Panc1 (cell line): ENCODE measurements around the gene CTNNA1. TPM values are rescaled to one million over a fixed set of nuclear protein-coding genes. Genes with fewer than 3 reads are reported as not detected.

Experiments used
- ATAC-seq: fragments of 200-7000 bp; cut with Tn5 transposase; 2 replicates; pipeline ENCODE4 v1.9.1; 2020; ENCODE audit warnings: mild to moderate bottlenecking, moderate library complexity
- BruUV-seq: library from RNA; stranded (reverse); fragments of 400-500 nt; replicated peaks from 2 replicates; lab custom pipeline; 2021; lab: Mats Ljungman, UMichigan
- CTCF ChIA-PET: fragments of 300-600 bp; sonication (Branson Sonifier 250); formaldehyde crosslinking; loops from one replicate; lab custom pipeline; 2022; ENCODE audit warnings: antibody characterized with exemption; lab: Charles Lee
- POLR2A ChIA-PET: fragments of 300-600 bp; sonication (Branson Sonifier 250); formaldehyde crosslinking; loops from one replicate; lab custom pipeline; 2022; ENCODE audit warnings: antibody characterized with exemption; lab: Charles Lee
- DNase-seq: peaks from one replicate; pipeline ENCODE4 v3.0.0-alpha.2; 2010; ENCODE audit warnings: low read depth, low spot score
- H3K27ac ChIP-seq: 2 replicates; pipeline ENCODE4 v1.5.1; 2011; ENCODE audit warnings: mild to moderate bottlenecking, low read length, inconsistent platforms
- H3K27me3 ChIP-seq: fragments of 200-500 bp; sonication (Bioruptor generic); 2 replicates; pipeline ENCODE4 v1.6.0; 2014; ENCODE audit warnings: low read length, inconsistent platforms; ENCODE audit not compliant: control insufficient read depth, insufficient read depth
- H3K36me3 ChIP-seq: fragments of 200-500 bp; sonication (Bioruptor generic); 2 replicates; pipeline ENCODE4 v1.5.1; 2014; ENCODE audit warnings: inconsistent platforms, mild to moderate bottlenecking, low read length, moderate library complexity; ENCODE audit not compliant: control insufficient read depth, insufficient read depth
- H3K4me1 ChIP-seq: 2 replicates; pipeline ENCODE4 v1.5.1; 2011; ENCODE audit warnings: inconsistent platforms, mild to moderate bottlenecking, low read length, moderate library complexity; ENCODE audit not compliant: control insufficient read depth, insufficient read depth
- H3K4me3 ChIP-seq, 2 experiments: 2 replicates each; pipeline ENCODE4 v1.5.1; 2011 to 2012; ENCODE audit warnings: low read depth in 2 of 2, low read length in 2 of 2, mild to moderate bottlenecking in 2 of 2, inconsistent platforms in 1 of 2, moderate library complexity in 1 of 2
- H3K9me3 ChIP-seq: fragments of 200-500 bp; sonication (Bioruptor generic); 2 replicates; pipeline ENCODE4 v1.5.1; 2014; ENCODE audit warnings: low read depth, mild to moderate bottlenecking, inconsistent platforms, low read length, moderate library complexity; ENCODE audit not compliant: control insufficient read depth, insufficient read depth
- CTCF ChIP-seq: fragments of 450-650 bp; IDR thresholded peaks from 2 replicates; pipeline ENCODE4 v1.5.1; 2017; ENCODE audit warnings: mild to moderate bottlenecking
- POLR2AphosphoS5 ChIP-seq: IDR thresholded peaks from 2 replicates; pipeline ENCODE4 v1.6.1; 2012; ENCODE audit warnings: mild to moderate bottlenecking, low read depth, low read length, moderate library complexity
- SIN3A ChIP-seq: IDR thresholded peaks from 2 replicates; pipeline ENCODE4 v1.6.1; 2012; ENCODE audit warnings: low read depth, mild to moderate bottlenecking, low read length, moderate library complexity, borderline replicate concordance; ENCODE audit not compliant: insufficient read depth
- TCF7L2 ChIP-seq: IDR thresholded peaks from 2 replicates; pipeline ENCODE4 v1.6.1; 2011; ENCODE audit warnings: mild to moderate bottlenecking, low read depth, low read length, inconsistent platforms
- in situ Hi-C: cut with HindIII; loops from 2 replicates; pipeline ENCODE4 v1.10.0; 2016; ENCODE audit warnings: low sequenced_read_pairs, low pct_unique_long_range_greater_than_20kb
- intact Hi-C: fragments of 100-400 bp; cut with micrococcal nuclease; formaldehyde crosslinking; loops from one replicate; pipeline ENCODE4 v1.10.0; 2022; ENCODE audit not compliant: unreplicated experiment
- total RNA-seq: library from RNA; stranded (reverse); gene quantifications from one replicate; pipeline ENCODE4 v1.2.1, GENCODE V29; 2021; ENCODE audit not compliant: unreplicated experiment
- TF ChIP-seq, protein P1 (sequence below), 2 experiments: IDR thresholded peaks; 2 replicates each; pipeline ENCODE4 v1.6.1; 2011 to 2012; ENCODE audit warnings: low read depth in 2 of 2, control low read depth in 1 of 2, low read length in 1 of 2, mild to moderate bottlenecking in 1 of 2, moderate library complexity in 1 of 2; ENCODE audit not compliant: insufficient read depth in 1 of 2

Gene CTNNA1
- total RNA-seq, 1 experiment from 2014 or later: 298 TPM

DNA sequence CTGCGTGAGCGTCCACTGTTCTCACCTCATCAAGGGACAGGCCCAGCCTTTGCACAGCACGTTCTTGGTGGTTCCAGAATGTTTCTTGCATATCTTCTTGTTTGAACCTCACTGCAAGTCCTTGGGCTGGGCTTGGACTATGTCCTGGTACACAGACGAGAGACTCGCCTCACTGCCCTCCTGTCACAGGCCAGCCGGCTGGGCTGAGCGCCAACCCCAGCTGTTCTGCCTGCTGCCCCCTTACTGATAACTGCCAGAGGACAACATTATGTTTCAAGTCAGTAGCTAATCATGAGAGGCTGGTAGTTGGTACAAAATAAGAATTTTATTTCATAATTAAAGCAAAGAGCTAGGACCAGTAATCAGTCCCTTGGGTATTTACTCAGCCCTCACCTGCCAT, 174.8 kb downstream of the CTNNA1 start:
- no peak for ATAC-seq
- H3K27ac ChIP-seq: no peak overlapping the region
- in situ Hi-C loops (no loop called here), intact Hi-C loops (no loop called here)
- no peaks in the 10 kb centered on the region for H3K27me3 ChIP-seq
- ChIA-PET CTCF (no interaction called here), POLR2A (no interaction called here)
- TF ChIP-seq TCF7L2 (no peak), CTCF (no peak), SIN3A (no peak)
- TF ChIP-seq, protein P1, sequence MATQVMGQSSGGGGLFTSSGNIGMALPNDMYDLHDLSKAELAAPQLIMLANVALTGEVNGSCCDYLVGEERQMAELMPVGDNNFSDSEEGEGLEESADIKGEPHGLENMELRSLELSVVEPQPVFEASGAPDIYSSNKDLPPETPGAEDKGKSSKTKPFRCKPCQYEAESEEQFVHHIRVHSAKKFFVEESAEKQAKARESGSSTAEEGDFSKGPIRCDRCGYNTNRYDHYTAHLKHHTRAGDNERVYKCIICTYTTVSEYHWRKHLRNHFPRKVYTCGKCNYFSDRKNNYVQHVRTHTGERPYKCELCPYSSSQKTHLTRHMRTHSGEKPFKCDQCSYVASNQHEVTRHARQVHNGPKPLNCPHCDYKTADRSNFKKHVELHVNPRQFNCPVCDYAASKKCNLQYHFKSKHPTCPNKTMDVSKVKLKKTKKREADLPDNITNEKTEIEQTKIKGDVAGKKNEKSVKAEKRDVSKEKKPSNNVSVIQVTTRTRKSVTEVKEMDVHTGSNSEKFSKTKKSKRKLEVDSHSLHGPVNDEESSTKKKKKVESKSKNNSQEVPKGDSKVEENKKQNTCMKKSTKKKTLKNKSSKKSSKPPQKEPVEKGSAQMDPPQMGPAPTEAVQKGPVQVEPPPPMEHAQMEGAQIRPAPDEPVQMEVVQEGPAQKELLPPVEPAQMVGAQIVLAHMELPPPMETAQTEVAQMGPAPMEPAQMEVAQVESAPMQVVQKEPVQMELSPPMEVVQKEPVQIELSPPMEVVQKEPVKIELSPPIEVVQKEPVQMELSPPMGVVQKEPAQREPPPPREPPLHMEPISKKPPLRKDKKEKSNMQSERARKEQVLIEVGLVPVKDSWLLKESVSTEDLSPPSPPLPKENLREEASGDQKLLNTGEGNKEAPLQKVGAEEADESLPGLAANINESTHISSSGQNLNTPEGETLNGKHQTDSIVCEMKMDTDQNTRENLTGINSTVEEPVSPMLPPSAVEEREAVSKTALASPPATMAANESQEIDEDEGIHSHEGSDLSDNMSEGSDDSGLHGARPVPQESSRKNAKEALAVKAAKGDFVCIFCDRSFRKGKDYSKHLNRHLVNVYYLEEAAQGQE (IDR thresholded peaks at IDR 0.05; ENCODE audit: insufficient read depth in 1 of 2, low read depth in 2 of 2, low read length in 1 of 2): no peak
- no peak for DNase-seq
- no peak overlapping the region for H3K4me3 ChIP-seq
- H3K36me3 ChIP-seq: peaks cover 26% of the 10 kb centered on the region
- no peaks in the 10 kb centered on the region for H3K9me3 ChIP-seq
- no peaks in the 10 kb centered on the region for H3K4me1 ChIP-seq
- no TSS peak for BruUV-seq

DNA sequence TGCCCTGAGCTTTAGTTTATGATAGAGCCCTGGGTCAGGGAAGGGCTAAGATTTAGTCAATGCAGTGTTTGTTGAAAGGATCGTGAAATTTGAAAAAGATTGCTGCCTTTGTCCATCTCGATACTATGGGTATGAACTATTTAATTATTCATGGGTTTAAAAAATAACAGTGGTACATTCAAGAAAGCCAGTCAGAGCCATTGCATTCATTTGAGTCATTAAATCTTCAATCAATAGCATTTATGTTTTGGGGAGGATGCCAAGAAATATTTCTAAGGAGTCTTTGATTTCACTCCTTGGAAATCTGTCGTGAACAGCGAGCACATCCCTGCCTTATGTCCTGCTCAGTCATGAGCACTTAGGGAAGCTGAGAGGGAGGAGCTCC, 176.3 kb downstream of the CTNNA1 start:
- no peak overlapping the region for H3K4me3 ChIP-seq
- no peaks in the 10 kb centered on the region for H3K4me1 ChIP-seq
- peaks cover 29% of the 10 kb centered on the region for H3K36me3 ChIP-seq
- H3K9me3 ChIP-seq: no peaks in the 10 kb centered on the region
- no peak for ATAC-seq
- TF ChIP-seq SIN3A: no peak
- TF ChIP-seq POLR2AphosphoS5: no peak
- TF ChIP-seq, protein P1 (IDR thresholded peaks at IDR 0.05; ENCODE audit: insufficient read depth in 1 of 2, low read depth in 2 of 2, low read length in 1 of 2): no peak
- TF ChIP-seq CTCF: no peak
- no peak for TF ChIP-seq TCF7L2
- no peak for DNase-seq
- intact Hi-C loops: no loop called here
- POLR2A ChIA-PET: interaction anchor here (0.5 kb wide), 1 partner anchor 345 kb away, joined by 5 read pairs; no protein-coding TSS in a partner anchor
- no TSS peak for BruUV-seq
- H3K27ac ChIP-seq: no peak overlapping the region
- no peaks in the 10 kb centered on the region for H3K27me3 ChIP-seq
- in situ Hi-C loops: no loop called here
- CTCF ChIA-PET: no interaction called here
